Dermis microvascular lymphatic vessel endothelial cell (primary cell): ENCODE data around the gene KIRREL3. TPM values are rescaled to one million over a fixed set of nuclear protein-coding genes. Genes with fewer than 3 reads are reported as not detected.
"Not testable (repeated sequence)": the region's sequence is repeated elsewhere in the genome, so short reads cannot be mapped to it uniquely, and the experiment has no call there.

ENCODE experiments used
- DNase-seq, 2 donors: peaks; one replicate each; pipeline versions ENCODE4 v3.0.0 to v3.0.0-alpha.2; 2010; ENCODE audit warnings: low read depth in 2 of 2
- total RNA-seq: library from RNA; depleted of rRNA; stranded (reverse); fragments of >200 nt; gene quantifications from 2 replicates; pipeline ENCODE4 v1.2.1, GENCODE V29; 2014

Gene KIRREL3
- total RNA-seq, 1 donor from 2014 or later: not detected

GRCh38 chr11:126391970-126392632, 608.5 kb downstream of the KIRREL3 start:
- DNase-seq: peak in 1 of 2 donors; percentile 21

GRCh38 chr11:126391286-126391954, 609.1 kb downstream of the KIRREL3 start:
- no peak for DNase-seq

- DNase-seq: no peak
Observed at GRCh38 chr11:126390272-126390867, 610.2 kb downstream of the KIRREL3 start.

DNA sequence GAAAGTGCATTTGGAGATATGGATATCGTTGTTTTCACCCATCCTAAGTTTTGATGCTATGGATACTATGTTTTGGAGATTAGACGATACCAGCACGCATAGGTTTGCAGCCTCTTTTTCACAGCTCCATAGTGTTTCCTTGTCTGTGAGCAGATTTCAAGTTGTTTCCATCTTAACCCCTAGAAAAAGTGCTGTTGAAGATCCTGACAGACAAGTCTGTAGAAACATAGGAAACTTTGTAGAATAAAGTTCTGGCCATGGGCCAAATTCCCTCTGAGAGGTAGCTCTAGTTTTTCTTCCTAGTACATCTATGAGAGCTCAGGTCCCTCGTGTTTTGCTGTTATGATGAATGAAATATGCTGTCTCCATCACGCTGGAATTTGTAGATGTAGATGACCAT, 612.7 kb downstream of the KIRREL3 start:
- DNase-seq: no peak

GRCh38 chr11:126386729-126387071, 613.9 kb downstream of the KIRREL3 start:
- not testable (repeated sequence) for DNase-seq

- DNase-seq: no peak
Observed at GRCh38 chr11:126385991-126386728, 614.4 kb downstream of the KIRREL3 start.

DNA sequence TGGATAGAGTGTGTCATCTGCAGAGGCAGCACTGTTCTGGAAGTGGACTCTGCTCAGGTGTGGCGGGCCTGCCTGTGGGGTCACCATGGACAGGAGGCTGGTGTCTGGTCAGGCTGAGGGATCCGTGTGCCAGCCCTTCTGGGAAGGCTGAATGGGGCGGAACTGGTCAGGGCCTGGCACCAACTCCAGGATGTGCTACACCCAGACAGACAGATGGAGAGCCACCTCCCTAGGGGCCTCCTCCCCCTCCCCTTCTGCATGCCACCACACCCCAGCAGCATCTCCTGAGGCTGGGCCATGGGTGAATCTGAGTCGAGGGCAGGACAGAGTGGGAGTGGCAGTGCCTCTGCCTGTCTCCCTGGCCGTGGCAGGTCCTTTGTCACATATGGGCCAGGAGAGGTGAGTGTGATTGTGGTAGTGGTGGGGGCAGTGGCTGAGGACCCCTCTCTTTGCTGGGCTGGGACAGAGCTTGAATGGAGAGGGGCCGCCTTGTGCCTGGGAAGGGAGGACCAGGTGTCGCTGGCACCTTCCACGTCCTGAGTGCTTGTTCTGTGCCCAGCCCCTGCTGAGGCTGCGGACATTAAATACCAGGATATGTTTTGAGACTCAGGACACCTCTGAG, 616.0 kb downstream of the KIRREL3 start:
- no peak for DNase-seq

DNA sequence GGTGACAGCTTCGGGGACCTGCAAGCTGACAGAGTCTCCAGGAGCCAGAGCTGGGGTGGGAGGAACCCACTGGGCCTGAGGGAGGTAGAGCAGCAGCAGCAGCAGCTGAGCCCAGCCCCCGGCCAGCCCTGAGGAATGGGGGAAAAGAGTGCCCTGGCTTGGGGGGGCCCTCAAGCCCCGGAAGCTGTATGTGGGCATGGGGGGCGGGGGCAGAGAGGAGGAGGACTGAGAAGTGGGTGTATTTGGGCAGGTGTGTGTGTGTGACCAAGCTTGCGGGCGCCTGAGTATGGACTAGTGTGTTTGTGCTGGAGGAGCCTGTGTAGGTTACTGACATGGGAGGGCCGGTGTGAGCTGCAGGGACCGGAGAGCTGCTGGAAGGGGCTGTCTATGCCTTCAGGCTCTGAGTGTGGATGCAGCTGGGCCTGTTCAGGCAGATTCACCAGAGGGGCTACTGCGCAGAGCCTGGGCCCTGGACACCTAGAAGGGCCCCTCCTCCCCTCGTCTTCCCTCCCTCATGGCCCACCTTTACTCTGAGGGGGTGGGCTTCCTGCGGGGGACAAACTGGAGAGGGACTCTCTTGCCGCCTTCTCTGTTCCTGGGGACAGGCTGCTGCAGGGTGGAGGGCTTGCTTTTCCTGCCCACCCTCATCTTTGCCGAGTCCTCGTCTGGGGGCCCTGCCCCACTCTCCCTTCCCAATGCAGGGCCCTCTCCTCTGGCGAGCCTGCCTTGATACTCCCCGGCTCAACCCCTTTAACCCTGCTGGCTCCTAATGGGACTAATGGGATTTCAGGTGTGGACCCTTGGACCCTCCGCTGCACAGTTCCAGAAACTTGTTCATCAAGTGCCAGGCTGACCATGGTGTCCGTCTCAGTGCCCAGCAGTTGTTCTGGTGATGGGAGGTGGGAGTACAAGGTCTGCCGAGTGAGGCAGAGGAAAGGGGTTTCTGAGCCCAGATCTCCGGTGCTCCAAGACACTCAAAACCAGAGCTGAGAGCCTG, 616.9 kb downstream of the KIRREL3 start:
- DNase-seq: no peak

DNA sequence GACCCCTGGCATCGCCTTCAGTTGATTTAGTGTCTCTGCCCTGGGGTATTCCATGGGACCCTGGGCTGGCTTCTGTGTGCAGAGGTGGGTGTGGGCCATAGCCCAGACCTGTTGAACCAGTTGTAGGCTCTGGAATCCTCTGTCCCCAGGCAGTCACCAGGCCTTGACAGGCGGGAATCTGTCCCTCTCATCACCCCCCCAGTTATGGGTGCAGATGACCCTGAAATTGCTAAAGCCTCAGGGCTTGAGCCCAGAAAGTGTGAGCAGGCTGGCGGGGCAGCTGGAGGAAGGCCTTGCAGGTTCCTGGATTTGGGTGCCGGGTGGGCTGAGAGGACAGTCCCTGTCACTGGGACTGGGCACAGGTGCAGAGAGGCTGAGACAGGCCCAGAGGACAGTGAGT, 617.9 kb downstream of the KIRREL3 start:
- not testable (repeated sequence) for DNase-seq

DNA sequence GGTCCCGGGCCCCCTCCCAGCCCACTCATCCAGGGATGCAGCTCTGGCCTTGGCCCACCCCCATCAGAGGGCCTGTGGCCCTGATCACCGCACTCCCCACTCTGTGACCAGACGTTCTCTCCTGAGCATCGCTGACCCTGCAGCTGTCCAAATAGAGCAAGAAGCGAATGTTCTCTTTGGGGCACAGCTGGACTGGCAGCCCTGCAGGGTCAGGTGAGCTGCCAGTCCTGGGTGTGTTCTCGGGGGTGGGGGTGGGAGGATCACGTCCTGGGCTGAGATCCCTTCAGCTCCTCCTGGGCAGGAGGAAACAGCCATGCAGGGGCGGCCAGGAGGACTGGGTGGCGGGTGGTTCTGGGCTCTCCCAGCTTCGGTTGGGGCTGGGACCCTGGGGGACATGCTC, 618.6 kb downstream of the KIRREL3 start:
- not testable (repeated sequence) for DNase-seq

DNA sequence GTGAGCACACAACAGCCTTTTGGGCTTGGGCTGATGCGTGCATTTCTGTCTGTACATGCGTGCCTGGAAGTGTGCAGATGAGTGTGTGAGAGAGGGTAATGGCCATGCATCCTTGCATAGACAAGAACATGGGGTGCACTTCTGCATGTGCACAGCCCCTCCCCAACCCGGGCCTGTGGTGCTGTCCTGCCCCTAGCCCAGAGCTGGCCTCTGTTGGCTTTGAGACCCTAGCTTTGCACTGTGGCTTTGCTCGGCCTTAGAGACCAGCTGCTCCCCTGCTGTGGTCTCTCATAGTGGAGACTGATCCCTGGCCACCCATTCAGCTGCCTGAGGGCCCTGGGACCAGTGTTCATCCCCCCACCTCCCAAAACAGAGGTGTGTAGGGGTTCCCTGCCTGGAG, 619.7 kb downstream of the KIRREL3 start:
- no peak for DNase-seq

- peak in 1 of 2 donors; percentile 45 for DNase-seq
Observed at GRCh38 chr11:126378763-126379162, 621.8 kb downstream of the KIRREL3 start.

- no peak for DNase-seq
Observed at GRCh38 chr11:126375726-126376125, 624.8 kb downstream of the KIRREL3 start.

GRCh38 chr11:126374562-126375300, 625.8 kb downstream of the KIRREL3 start:
- not testable (repeated sequence) for DNase-seq

- not testable (repeated sequence) for DNase-seq
Observed at GRCh38 chr11:126373389-126374066, 627.0 kb downstream of the KIRREL3 start.
